ENCODE data around the gene SUPT4H1.

SUPT4H1 gene

GRCh38 chr17:58332778-58333735, 18.9 kb downstream of the SUPT4H1 start:
- Mint-ChIP-seq H3K4me1 (peaks cover 59% of the 10 kb centered on the region), H3K27ac (peak overlapping the region; percentile 95 to 100), H3K4me3 (peak overlapping the region; percentile 77 to 99), H3K27me3 (no peaks in the 10 kb centered on the region), H3K9me3 (no peaks in the 10 kb centered on the region)
- DNase-seq (peak; percentile 73 to 89), ATAC-seq (peak; percentile 0)

GRCh38 chr17:58331815-58332777, 19.9 kb downstream of the SUPT4H1 start:
- H3K4me1 Mint-ChIP-seq = peaks cover 60% of the 10 kb centered on the region
- H3K27ac Mint-ChIP-seq = peak overlapping the region; percentile 99 to 100
- H3K9me3 Mint-ChIP-seq = no peaks in the 10 kb centered on the region
- ATAC-seq (peak; percentile 2), DNase-seq (peak; percentile 92 to 94)
- peak overlapping the region; percentile 77 to 99 for H3K4me3 Mint-ChIP-seq
- no peaks in the 10 kb centered on the region for H3K27me3 Mint-ChIP-seq

- DNase-seq = peak; percentile 70 to 85
- no peak for ATAC-seq
- Mint-ChIP-seq H3K4me1 (peaks cover 60% of the 10 kb centered on the region), H3K9me3 (no peaks in the 10 kb centered on the region), H3K27ac (peak overlapping the region; percentile 99 to 100), H3K27me3 (no peaks in the 10 kb centered on the region), H3K4me3 (peak overlapping the region; percentile 77 to 99)
These were observed 20.8 kb downstream of the SUPT4H1 start for GRCh38 chr17:58330997-58331814.

- Mint-ChIP-seq H3K9me3 (no peaks in the 10 kb centered on the region), H3K27ac (peak overlapping the region; percentile 99 to 100), H3K4me3 (peak overlapping the region; percentile 77 to 99), H3K27me3 (no peaks in the 10 kb centered on the region), H3K4me1 (peaks cover 60% of the 10 kb centered on the region)
- ATAC-seq = peak; percentile 1
- peak; percentile 78 to 83 for DNase-seq
These were observed 21.4 kb downstream of the SUPT4H1 start for GRCh38 chr17:58330538-58330996.

- H3K27ac Mint-ChIP-seq = peak overlapping the region; percentile 99 to 100
- DNase-seq (peak; percentile 77 to 85), ATAC-seq (peak; percentile 29)
- H3K4me3 Mint-ChIP-seq = peak overlapping the region; percentile 77 to 99
- H3K9me3 Mint-ChIP-seq = no peaks in the 10 kb centered on the region
- peaks cover 66% of the 10 kb centered on the region for H3K4me1 Mint-ChIP-seq
- no peaks in the 10 kb centered on the region for H3K27me3 Mint-ChIP-seq
These were observed 22.0 kb downstream of the SUPT4H1 start for GRCh38 chr17:58329810-58330537.

GRCh38 chr17:58329035-58329809, 22.8 kb downstream of the SUPT4H1 start:
- DNase-seq (peak; percentile 89 to 95), ATAC-seq (peak; percentile 50)
- H3K4me3 Mint-ChIP-seq = peak overlapping the region; percentile 77 to 80
- no peaks in the 10 kb centered on the region for H3K27me3 Mint-ChIP-seq
- peak overlapping the region; percentile 92 for H3K27ac Mint-ChIP-seq
- H3K4me1 Mint-ChIP-seq = peaks cover 67% of the 10 kb centered on the region
- no peaks in the 10 kb centered on the region for H3K9me3 Mint-ChIP-seq

GRCh38 chr17:58328195-58329034, 23.6 kb downstream of the SUPT4H1 start, which contains the start of gene TSPOAP1:
Gene TSPOAP1 (minus strand): TSS chr17:58328795. CDS start chr17:58327920, 875 bp downstream.
- DNase-seq (peak; percentile 80 to 92), ATAC-seq (peak; percentile 11)
- no peaks in the 10 kb centered on the region for H3K9me3 Mint-ChIP-seq
- H3K27me3 Mint-ChIP-seq = no peaks in the 10 kb centered on the region
- peak within 1 kb of the TSS; percentile 92 for H3K27ac Mint-ChIP-seq
- peak within 1 kb of the TSS; percentile 77 to 80 for H3K4me3 Mint-ChIP-seq
- H3K4me1 Mint-ChIP-seq = peaks cover 75% of the 10 kb centered on the region

GRCh38 chr17:58327363-58328194, 24.4 kb downstream of the SUPT4H1 start:
- H3K4me1 Mint-ChIP-seq = peaks cover 83% of the 10 kb centered on the region
- H3K9me3 Mint-ChIP-seq = no peaks in the 10 kb centered on the region
- no peaks in the 10 kb centered on the region for H3K27me3 Mint-ChIP-seq
- DNase-seq (peak in 1 of 2 donors; percentile 84), ATAC-seq (no peak)
- H3K27ac Mint-ChIP-seq = peak overlapping the region; percentile 92
- peak overlapping the region; percentile 77 to 80 for H3K4me3 Mint-ChIP-seq

- Mint-ChIP-seq H3K4me3 (peak overlapping the region; percentile 66 to 80), H3K4me1 (peaks cover 84% of the 10 kb centered on the region), H3K27me3 (no peaks in the 10 kb centered on the region), H3K27ac (peak overlapping the region; percentile 91 to 92), H3K9me3 (no peaks in the 10 kb centered on the region)
- peak; percentile 30 to 67 for DNase-seq
- ATAC-seq = no peak
These were observed 25.2 kb downstream of the SUPT4H1 start for GRCh38 chr17:58326609-58327362.

- Mint-ChIP-seq H3K9me3 (no peaks in the 10 kb centered on the region), H3K4me3 (peak overlapping the region; percentile 46 to 80), H3K27me3 (no peaks in the 10 kb centered on the region), H3K4me1 (peaks cover 77% of the 10 kb centered on the region), H3K27ac (peak overlapping the region; percentile 55 to 98)
- ATAC-seq = no peak
- DNase-seq = peak; percentile 47 to 68
These were observed 26.0 kb downstream of the SUPT4H1 start for GRCh38 chr17:58325976-58326468.

GRCh38 chr17:58325289-58325726, 26.7 kb downstream of the SUPT4H1 start:
- H3K27me3 Mint-ChIP-seq = no peaks in the 10 kb centered on the region

More at GRCh38 chr17:58325289-58325726, 26.7 kb downstream of the SUPT4H1 start:
- H3K4me1 Mint-ChIP-seq = peaks cover 73% of the 10 kb centered on the region
- peak overlapping the region; percentile 29 to 98 for H3K27ac Mint-ChIP-seq
- H3K4me3 Mint-ChIP-seq = peak overlapping the region; percentile 49 to 80
- DNase-seq (peak; percentile 57), ATAC-seq (no peak)
- H3K9me3 Mint-ChIP-seq = no peaks in the 10 kb centered on the region
